ENCODE results near the gene HLA-DOB.

GRCh38 chr6:32838114-32838958 is 21.5 kb upstream of the HLA-DOB start, which contains the start of gene TAP2:
- peak; percentile 84 for TF ChIP-seq POLR2AphosphoS5 (IDR thresholded peaks at IDR 0.05; ENCODE audit: low read depth, low read length)
- 0 out of 4 replicates have a peak, but pooled peaks of 1 of the 2 experiments have one; percentile 37 for TF ChIP-seq REST (IDR thresholded peaks at IDR 0.05; ENCODE audit: insufficient read depth in 1 of 2, low read depth in 2 of 2, low read length in 2 of 2)
- peak; percentile 51; the same call in 1 of the 2 replicates for TF ChIP-seq TAF1 (IDR thresholded peaks at IDR 0.05; ENCODE audit: borderline replicate concordance, insufficient read depth, low read length)
- TF ChIP-seq SIN3A (IDR thresholded peaks at IDR 0.05; ENCODE audit: borderline replicate concordance, insufficient read depth, low read length): peak; percentile 14; the same call in 1 of the 2 replicates

Data from PFSK-1 (cell line).